ENCODE results near the gene BUB1B.
"Not testable (repeated sequence)": the region's sequence is repeated elsewhere in the genome, so short reads cannot be mapped to it uniquely, and the experiment has no call there.

BUB1B gene

DNA sequence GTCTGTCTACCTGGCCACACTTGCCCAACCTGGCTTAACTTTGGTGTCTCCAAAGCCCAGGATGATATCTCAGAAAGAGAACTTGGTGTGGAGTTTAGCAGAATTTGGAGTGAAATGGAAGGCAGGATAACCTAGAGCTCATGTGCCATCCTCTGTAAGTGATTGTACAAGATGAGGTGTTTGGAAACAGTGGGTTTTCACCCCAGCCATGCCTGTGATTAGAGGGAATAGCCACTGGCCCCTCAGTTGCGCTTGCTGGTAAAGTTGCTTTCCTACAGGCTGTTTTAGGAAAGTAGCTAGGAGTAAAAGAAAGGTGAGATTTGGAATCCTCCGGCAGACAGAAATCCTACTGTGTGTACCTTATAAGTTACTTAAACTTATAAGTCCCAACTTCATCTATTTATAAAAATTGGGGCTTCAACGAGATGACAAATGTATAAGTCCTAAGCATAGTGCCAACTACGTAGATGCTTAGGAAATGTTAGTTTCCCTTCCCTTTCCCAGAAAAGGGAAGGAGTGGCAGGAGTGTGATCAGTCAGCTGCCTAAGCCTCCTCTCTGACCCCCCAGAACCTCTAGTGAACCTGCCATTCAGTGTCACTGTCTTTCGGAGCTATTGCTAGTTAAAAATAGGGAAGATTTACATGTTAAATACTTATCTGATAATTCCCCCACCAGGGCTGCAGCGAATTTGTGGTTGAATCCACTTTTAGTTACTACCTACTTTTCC lies 38.8 kb upstream of the BUB1B start:
- no peak overlapping the region for H3K27ac ChIP-seq
- TF ChIP-seq ZFX (IDR thresholded peaks at IDR 0.05; ENCODE audit: borderline replicate concordance): no peak
- TF ChIP-seq, protein P1, sequence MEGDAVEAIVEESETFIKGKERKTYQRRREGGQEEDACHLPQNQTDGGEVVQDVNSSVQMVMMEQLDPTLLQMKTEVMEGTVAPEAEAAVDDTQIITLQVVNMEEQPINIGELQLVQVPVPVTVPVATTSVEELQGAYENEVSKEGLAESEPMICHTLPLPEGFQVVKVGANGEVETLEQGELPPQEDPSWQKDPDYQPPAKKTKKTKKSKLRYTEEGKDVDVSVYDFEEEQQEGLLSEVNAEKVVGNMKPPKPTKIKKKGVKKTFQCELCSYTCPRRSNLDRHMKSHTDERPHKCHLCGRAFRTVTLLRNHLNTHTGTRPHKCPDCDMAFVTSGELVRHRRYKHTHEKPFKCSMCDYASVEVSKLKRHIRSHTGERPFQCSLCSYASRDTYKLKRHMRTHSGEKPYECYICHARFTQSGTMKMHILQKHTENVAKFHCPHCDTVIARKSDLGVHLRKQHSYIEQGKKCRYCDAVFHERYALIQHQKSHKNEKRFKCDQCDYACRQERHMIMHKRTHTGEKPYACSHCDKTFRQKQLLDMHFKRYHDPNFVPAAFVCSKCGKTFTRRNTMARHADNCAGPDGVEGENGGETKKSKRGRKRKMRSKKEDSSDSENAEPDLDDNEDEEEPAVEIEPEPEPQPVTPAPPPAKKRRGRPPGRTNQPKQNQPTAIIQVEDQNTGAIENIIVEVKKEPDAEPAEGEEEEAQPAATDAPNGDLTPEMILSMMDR (IDR thresholded peaks at IDR 0.05): no peak

DNA sequence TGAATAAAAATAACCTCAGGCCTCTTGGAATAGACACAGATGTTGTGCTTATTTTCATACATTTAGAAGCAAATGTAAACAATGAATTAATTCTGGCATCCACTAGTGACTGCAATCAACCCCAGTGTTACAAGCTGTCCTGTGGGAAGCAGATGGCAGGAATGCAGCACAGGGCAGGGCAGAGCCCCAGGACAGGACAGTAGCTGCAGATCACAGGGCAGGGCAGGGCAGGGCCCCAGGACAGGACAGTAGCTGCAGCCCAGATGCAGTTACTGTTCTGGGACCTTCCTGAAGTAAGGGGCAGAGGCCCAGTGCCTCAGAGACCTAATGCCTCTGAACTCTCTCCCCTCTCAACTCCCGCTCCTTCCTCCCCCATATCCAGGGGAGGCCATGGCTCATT lies 37.9 kb upstream of the BUB1B start:
- not testable (repeated sequence) for H3K27ac ChIP-seq

DNA sequence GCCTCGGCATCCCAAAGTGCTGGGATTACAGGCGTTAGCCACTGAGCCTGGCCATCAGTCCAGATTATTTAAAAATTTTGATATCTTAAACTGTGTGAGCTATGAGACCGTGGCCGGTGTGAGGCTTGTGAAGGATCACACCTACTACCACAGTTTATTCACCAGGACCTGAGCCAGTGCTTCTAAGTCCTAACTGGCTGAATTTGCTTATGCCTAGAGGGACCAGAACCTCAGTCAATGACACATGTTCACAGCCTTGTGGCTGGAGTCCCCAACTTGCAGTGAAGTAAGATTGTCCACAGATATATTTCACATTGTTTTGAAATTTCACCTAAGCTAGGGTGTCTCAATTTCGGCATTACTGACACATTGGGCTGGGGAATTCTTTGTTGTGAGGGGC lies 37.0 kb upstream of the BUB1B start:
- H3K27ac ChIP-seq: not testable (repeated sequence)

DNA sequence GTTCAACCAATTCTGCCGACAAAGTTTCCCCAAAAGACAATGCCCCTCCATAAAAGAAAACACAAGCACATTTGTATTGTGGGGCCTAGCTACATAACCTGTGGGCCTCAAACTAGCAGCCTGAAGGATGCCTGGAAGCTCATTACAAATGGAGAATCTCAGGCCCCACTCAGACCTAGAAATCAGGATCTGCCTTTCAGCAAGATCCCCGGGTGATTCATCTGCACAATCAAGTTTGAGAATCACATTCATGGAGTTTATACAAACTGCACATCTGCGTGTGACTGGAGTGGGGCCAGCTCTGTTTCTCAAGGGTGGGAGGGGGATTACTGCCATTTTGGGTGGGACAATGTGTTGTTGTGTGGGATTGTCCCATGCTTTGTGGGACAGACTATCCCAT lies 36.5 kb upstream of the BUB1B start:
- not testable (repeated sequence) for H3K27ac ChIP-seq

DNA sequence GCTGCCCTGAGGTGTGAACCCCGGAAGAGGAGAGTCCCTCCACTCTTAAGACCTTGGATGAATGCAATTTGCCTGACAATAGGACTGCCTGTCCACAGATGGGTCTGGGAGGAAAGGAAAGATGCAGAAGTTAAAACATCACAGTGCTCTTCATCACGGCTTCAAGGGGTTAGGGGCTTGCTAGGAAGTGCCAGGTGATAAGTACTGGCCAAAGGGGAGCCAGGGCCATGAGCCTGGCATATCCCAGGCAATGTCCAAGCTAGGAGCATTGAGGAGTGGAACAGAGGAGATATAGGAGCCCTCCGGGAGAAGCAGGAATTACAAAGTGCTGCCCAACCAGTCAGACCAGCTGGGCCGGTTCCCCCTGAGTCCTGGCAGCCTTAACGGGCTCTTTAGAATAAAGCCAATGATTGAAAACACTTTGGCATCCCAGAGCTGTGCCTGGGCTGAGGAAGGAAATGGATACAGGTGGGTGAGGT lies 36.0 kb upstream of the BUB1B start:
- not testable (repeated sequence) for H3K27ac ChIP-seq

DNA sequence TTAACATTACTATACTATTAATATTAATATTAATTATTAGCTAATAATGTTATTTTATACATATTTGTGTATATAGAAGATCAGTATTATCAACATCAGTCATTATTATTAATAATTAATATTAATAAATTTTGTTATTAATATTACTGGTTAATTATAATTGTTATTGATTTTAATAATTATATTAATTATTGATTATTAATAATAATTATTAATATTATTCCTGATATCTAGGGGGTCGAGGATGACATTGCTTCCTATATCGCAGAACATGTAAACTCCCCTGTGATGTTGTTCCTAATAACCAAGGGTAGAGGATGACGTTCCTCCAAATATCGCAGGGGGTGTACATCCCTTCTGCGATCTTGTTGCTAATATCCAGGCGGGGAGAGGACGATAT lies 34.9 kb upstream of the BUB1B start:
- no peak overlapping the region for H3K27ac ChIP-seq
- TF ChIP-seq, protein P1 (IDR thresholded peaks at IDR 0.05): no peak
- TF ChIP-seq ZFX (IDR thresholded peaks at IDR 0.05; ENCODE audit: borderline replicate concordance): no peak

DNA sequence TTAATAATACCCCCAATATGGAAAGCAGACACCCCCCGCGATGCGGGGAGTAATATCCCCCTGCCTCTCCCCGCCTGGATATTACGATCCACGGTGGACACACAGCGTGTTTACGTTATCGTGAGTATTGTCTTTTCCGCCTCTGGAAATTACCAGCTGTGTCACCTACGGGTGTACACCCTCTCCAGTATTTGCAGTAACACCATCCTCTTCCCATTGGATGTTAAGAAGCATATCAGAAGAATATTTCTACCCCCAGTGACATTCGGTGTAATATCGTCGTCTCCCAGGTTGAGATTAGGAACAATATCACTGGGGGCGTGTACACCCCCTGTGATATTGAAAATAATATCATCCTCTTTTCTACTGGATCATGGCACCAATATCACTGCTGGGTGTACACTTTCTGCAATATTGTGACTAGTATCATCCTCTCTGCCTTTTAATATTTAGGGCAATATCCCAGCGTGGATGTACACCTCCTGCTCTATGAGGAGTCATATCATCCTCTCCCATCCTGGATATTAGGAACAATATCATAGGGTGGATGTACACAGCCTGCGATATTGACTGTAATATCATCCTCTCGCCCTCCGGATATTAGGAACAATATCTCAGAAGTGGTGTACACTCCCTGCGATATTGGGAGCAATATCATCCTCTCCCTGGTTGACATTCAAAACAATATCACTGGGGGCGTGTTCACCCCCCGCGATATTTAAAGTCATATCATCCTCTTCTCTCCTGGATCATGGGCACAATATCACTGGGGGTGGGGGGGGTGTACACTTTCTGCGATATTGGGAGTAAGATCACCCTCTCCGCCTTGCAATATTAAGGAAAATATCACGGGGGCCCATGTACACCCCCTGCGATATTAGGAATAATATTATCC lies 31.9 kb upstream of the BUB1B start:
- TF ChIP-seq, protein P1 (IDR thresholded peaks at IDR 0.05): no peak
- no peak for TF ChIP-seq ZFX (IDR thresholded peaks at IDR 0.05; ENCODE audit: borderline replicate concordance)
- H3K27ac ChIP-seq: no peak overlapping the region

DNA sequence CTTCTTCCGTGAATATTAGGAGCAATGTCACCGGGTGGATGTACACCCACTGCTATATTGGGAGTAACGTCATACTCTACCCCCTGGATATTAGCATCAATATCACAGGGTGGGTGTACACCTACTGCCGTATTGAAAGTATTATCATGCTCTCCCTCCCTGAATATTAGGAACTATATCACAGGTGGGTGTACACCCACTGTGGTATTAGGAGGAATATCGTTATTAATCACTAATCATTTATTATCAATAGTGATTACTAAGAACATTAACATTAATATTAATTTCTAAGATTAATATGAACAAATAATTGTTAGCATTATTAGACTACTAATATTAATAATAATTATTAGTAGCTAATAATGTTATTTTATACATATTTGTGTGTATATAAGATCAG lies 30.8 kb upstream of the BUB1B start:
- TF ChIP-seq, protein P1 (IDR thresholded peaks at IDR 0.05): no peak
- no peak for TF ChIP-seq ZFX (IDR thresholded peaks at IDR 0.05; ENCODE audit: borderline replicate concordance)
- no peak overlapping the region for H3K27ac ChIP-seq

DNA sequence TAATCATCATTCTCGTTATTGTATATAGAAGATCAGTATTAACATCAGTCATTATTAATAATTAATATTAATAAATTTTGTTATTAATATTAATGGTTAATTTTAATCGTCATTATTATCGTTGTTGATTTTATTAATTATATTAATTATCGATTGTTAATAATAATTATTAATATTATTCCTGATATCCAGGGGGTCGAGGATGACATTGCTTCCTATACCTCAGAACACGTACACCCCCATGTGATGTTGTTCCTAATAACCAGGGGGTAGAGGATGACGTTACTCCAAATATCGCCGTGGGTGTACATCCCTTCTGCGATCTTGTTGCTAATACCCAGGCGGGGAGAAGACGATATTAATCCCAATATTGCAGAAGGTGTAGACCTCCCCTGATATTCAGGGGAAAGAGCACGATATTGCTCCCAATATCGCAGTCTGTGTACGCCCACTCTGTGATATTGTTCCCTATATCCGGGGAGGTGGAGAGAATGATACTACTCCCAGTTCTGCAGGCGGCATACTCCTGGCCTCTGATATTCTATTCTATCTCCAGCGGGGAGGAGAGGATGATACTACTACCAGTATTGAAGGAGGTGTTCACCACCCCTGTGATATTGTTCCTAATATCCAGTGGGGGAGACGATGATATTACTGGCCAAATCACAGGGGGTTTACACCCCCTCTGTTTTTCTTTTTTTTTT lies 29.9 kb upstream of the BUB1B start:
- no peak for TF ChIP-seq ZFX (IDR thresholded peaks at IDR 0.05; ENCODE audit: borderline replicate concordance)
- H3K27ac ChIP-seq: no peak overlapping the region
